ENCODE data around the gene CAMSAP3.

Gene CAMSAP3

DNA sequence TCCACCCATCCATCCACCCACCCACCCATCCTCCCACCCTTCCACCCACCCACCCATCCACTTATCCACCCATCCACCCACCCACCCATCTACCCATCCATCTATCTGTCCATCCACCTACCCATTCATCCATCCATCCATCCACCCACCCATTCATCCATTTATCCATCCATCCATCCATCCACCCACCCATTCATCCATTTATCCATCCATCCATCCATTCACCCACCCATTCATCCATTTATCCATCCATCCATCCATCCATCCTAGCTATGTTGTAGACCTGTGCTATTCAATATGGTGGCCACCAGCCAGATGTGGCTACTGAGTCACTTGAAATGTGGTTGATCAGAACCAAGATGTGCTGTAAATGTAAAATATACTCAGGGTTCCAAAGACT, 5.1 kb downstream of the CAMSAP3 start:
- Histone ChIP-seq H3K36me3 (ENCODE audit: insufficient read depth) (no peaks in the 10 kb centered on the region), H3K27me3 (ENCODE audit: insufficient read depth, low read depth) (peaks cover 11% of the 10 kb centered on the region; the same call in 1 of the 2 replicates), H3K27ac (no peak overlapping the region), H3K4me1 (ENCODE audit: low read depth, poor library complexity, severe bottlenecking) (no peaks in the 10 kb centered on the region), H4K20me1 (ENCODE audit: insufficient read depth) (no peaks in the 10 kb centered on the region), H3K4me3 (IDR thresholded peaks at IDR 0.05; ENCODE audit: insufficient read depth, low read depth, low read length) (no peak overlapping the region), H3K79me2 (ENCODE audit: insufficient read depth, low read depth) (no peaks in the 10 kb centered on the region), H2AFZ (ENCODE audit: low read depth) (no peak overlapping the region), H3K4me2 (no peak overlapping the region), H3K9ac (no peak overlapping the region)
- TF ChIP-seq, protein P1, sequence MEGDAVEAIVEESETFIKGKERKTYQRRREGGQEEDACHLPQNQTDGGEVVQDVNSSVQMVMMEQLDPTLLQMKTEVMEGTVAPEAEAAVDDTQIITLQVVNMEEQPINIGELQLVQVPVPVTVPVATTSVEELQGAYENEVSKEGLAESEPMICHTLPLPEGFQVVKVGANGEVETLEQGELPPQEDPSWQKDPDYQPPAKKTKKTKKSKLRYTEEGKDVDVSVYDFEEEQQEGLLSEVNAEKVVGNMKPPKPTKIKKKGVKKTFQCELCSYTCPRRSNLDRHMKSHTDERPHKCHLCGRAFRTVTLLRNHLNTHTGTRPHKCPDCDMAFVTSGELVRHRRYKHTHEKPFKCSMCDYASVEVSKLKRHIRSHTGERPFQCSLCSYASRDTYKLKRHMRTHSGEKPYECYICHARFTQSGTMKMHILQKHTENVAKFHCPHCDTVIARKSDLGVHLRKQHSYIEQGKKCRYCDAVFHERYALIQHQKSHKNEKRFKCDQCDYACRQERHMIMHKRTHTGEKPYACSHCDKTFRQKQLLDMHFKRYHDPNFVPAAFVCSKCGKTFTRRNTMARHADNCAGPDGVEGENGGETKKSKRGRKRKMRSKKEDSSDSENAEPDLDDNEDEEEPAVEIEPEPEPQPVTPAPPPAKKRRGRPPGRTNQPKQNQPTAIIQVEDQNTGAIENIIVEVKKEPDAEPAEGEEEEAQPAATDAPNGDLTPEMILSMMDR (conservative IDR thresholded peaks at IDR 0.05; ENCODE audit: low read depth, low read length), result no peak

DNA sequence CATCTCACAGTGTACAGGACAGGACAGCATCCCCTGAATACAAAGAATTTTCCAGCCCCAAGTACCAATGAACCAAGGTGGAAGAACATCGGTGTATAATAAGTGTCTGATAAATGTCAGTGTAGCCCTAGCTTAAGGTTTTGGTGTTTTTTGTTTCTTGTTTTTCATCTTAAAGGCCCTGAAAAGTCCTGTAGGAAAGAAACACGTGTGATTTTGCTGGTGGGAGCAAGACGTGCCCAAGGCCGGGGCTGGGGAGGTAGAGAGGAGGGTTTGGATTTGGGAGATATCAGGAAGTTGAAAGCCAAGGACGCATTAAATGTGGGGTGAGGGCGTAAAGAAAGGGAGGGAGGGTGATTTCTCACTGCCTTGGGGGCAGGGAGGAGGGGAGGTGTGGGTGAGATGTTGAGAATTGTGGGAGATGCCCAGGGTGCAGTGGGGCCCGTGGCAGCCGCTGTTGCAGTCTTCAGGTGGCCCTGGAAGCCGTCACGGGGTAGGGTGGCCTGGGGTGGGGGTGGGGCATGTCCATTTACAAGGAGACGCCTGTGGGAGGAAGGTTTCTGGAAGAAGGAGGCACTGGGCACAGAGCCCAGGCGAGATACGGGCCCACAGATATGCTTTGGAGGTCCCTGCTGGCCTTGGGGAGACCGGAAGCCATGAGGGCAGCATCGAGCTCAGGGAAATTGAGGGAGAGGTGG, 6.7 kb downstream of the CAMSAP3 start:
- peaks cover 2% of the 10 kb centered on the region; the same call in 1 of the 2 replicates for H3K27me3 ChIP-seq (ENCODE audit: insufficient read depth, low read depth)
- H3K4me3 ChIP-seq (IDR thresholded peaks at IDR 0.05; ENCODE audit: insufficient read depth, low read depth, low read length), result no peak overlapping the region
- H4K20me1 ChIP-seq (ENCODE audit: insufficient read depth), result no peaks in the 10 kb centered on the region

DNA sequence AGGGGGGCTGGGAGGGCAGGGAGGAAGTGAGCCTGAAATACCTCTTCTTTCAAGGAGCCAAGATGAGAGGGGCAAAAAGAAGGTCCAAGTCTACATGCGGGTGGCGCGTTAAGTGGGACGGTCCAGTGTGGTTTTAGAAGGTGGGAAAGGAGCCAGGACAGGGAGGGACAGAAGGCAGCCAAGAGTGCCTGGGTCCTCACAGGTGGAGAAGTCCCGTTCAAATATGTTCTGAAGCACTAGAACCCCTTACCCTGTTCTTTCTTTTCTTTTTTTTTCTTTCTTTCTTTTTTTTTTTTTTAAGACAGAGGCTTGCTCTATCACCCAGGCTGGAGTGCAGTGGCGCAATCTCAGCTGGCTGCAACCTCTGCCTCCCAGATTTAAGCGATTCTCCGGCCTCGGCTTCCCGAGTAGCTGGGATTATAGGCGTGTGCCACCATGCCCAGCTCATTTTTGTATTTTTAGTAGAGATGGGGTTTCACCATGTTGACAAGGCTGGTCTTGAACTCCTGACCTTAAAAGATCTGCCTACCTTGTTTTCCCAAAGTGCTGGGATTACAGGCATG, 7.4 kb downstream of the CAMSAP3 start:
- H3K36me3 ChIP-seq (ENCODE audit: insufficient read depth), result no peaks in the 10 kb centered on the region
- H2AFZ ChIP-seq (ENCODE audit: low read depth), result no peak overlapping the region
- no peaks in the 10 kb centered on the region; the same call in 1 of the 2 replicates for H3K27me3 ChIP-seq (ENCODE audit: insufficient read depth, low read depth)
- no peak overlapping the region for H3K9ac ChIP-seq
- H3K4me1 ChIP-seq (ENCODE audit: low read depth, poor library complexity, severe bottlenecking), result no peaks in the 10 kb centered on the region
- no peak overlapping the region for H3K4me3 ChIP-seq (IDR thresholded peaks at IDR 0.05; ENCODE audit: insufficient read depth, low read depth, low read length)
- no peak overlapping the region for H3K27ac ChIP-seq
- no peaks in the 10 kb centered on the region for H4K20me1 ChIP-seq (ENCODE audit: insufficient read depth)
- H3K4me2 ChIP-seq, result no peak overlapping the region
- H3K79me2 ChIP-seq (ENCODE audit: insufficient read depth, low read depth), result no peaks in the 10 kb centered on the region
- TF ChIP-seq, protein P1 (conservative IDR thresholded peaks at IDR 0.05; ENCODE audit: low read depth, low read length), result no peak

More for the DNA sequence above, 6.7 kb downstream of the CAMSAP3 start:
- no peak overlapping the region for H3K27ac ChIP-seq
- no peak overlapping the region for H3K4me2 ChIP-seq
- TF ChIP-seq, protein P1 (conservative IDR thresholded peaks at IDR 0.05; ENCODE audit: low read depth, low read length), result no peak
- H2AFZ ChIP-seq (ENCODE audit: low read depth), result no peak overlapping the region
- H3K4me1 ChIP-seq (ENCODE audit: low read depth, poor library complexity, severe bottlenecking), result no peaks in the 10 kb centered on the region
- H3K9ac ChIP-seq, result no peak overlapping the region
- no peaks in the 10 kb centered on the region for H3K36me3 ChIP-seq (ENCODE audit: insufficient read depth)
- H3K79me2 ChIP-seq (ENCODE audit: insufficient read depth, low read depth), result no peaks in the 10 kb centered on the region

DNA sequence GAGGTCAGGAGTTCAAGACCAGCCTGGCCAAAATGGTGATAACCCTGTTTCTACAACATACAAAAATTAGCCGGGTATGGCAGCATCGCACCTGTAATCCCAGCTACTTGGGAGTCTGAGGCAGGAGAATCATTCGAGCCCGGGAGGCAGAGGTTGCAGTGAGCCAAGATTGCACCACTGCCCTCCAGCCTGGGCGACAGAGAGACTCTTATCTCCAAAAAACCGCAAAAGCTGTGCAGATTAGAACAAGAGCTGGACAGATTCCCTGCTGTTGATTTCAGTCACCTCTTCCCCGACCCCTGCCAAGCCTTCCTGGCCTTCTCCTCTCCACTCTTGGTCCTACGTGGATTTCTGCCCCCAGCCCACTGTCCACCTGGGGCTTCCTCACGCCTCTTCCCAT, 8.3 kb downstream of the CAMSAP3 start:
- no peak overlapping the region for H3K4me3 ChIP-seq (IDR thresholded peaks at IDR 0.05; ENCODE audit: insufficient read depth, low read depth, low read length)
- H3K79me2 ChIP-seq (ENCODE audit: insufficient read depth, low read depth), result no peaks in the 10 kb centered on the region
- H3K27me3 ChIP-seq (ENCODE audit: insufficient read depth, low read depth), result no peaks in the 10 kb centered on the region; the same call in 1 of the 2 replicates
- no peaks in the 10 kb centered on the region for H3K4me1 ChIP-seq (ENCODE audit: low read depth, poor library complexity, severe bottlenecking)
- no peaks in the 10 kb centered on the region for H4K20me1 ChIP-seq (ENCODE audit: insufficient read depth)
- no peak overlapping the region for H3K27ac ChIP-seq
- H3K4me2 ChIP-seq, result no peak overlapping the region
- H2AFZ ChIP-seq (ENCODE audit: low read depth), result no peak overlapping the region
- no peak overlapping the region for H3K9ac ChIP-seq
- TF ChIP-seq, protein P1 (conservative IDR thresholded peaks at IDR 0.05; ENCODE audit: low read depth, low read length), result no peak
- H3K36me3 ChIP-seq (ENCODE audit: insufficient read depth), result no peaks in the 10 kb centered on the region
